Parathyroid adenoma (tissue), 2 donors: ENCODE measurements around the gene GPC6.

ENCODE experiments used
- H2AFZ ChIP-seq: fragments of 300-600 bp; sonication (generic); one replicate; pipeline ENCODE4 v1.7.0; 2017; ENCODE audit warnings: antibody characterized with exemption, mild to moderate bottlenecking
- H3K27ac ChIP-seq: fragments of 300-600 bp; sonication (generic); one replicate; pipeline ENCODE4 v1.7.0; 2017
- H3K27me3 ChIP-seq: fragments of 300-600 bp; sonication (generic); one replicate; pipeline ENCODE4 v1.7.0; 2017; ENCODE audit warnings: low read length; ENCODE audit not compliant: control insufficient read depth, insufficient read depth
- H3K36me3 ChIP-seq: fragments of 300-600 bp; sonication (generic); one replicate; pipeline ENCODE4 v1.7.0; 2017; ENCODE audit warnings: low read length; ENCODE audit not compliant: control insufficient read depth, insufficient read depth
- H3K4me1 ChIP-seq: fragments of 300-600 bp; sonication (generic); one replicate; pipeline ENCODE4 v1.7.0; 2017; ENCODE audit warnings: control low read depth
- H3K4me2 ChIP-seq: fragments of 300-600 bp; sonication (generic); one replicate; pipeline ENCODE4 v1.7.0; 2017; ENCODE audit warnings: low read length
- H3K4me3 ChIP-seq: fragments of 300-600 bp; sonication (generic); one replicate; pipeline ENCODE4 v1.7.0; 2017; ENCODE audit warnings: low read depth, low read length
- H3K79me2 ChIP-seq: fragments of 300-600 bp; sonication (generic); one replicate; pipeline ENCODE4 v1.7.0; 2017; ENCODE audit warnings: control low read depth
- H3K9ac ChIP-seq: fragments of 300-600 bp; sonication (generic); one replicate; pipeline ENCODE4 v1.7.0; 2017; ENCODE audit warnings: mild to moderate bottlenecking
- H3K9me3 ChIP-seq: fragments of 300-600 bp; sonication (generic); one replicate; pipeline ENCODE4 v1.7.0; 2017; ENCODE audit warnings: low read length; ENCODE audit not compliant: control insufficient read depth
- TF ChIP-seq, protein P1 (sequence below): fragments of 300-600 bp; sonication (generic); IDR thresholded peaks from one replicate; pipeline ENCODE4 v1.7.0; 2017; ENCODE audit warnings: antibody characterized with exemption, mild to moderate bottlenecking
- donor health status: primary hyperparathyroidism.

GPC6 gene

DNA sequence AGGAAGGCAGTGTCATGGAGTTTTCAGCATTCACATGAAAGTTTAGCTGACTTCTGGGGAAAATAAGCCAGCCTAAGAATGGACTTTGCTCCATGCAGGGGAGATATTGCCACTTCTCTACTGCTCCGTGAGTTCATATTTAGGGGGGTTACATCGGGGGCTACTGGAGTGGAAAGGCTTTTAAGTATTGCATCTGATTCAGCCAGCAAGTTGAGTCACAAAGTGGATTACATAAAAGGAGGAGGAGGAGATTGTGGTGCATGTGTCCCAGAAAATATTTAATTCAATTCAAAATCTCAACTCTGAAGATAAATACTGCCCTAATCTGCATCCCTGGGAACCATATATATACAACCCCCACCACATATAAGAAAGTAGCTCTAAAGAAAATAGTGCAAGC lies 635.7 kb downstream of the GPC6 start:
- no peak overlapping the region for H3K4me3 ChIP-seq
- H3K36me3 ChIP-seq: no peaks in the 10 kb centered on the region
- H3K4me1 ChIP-seq: no peaks in the 10 kb centered on the region
- no peaks in the 10 kb centered on the region for H3K27me3 ChIP-seq
- H2AFZ ChIP-seq: no peak overlapping the region
- H3K27ac ChIP-seq: no peak overlapping the region
- TF ChIP-seq, protein P1, sequence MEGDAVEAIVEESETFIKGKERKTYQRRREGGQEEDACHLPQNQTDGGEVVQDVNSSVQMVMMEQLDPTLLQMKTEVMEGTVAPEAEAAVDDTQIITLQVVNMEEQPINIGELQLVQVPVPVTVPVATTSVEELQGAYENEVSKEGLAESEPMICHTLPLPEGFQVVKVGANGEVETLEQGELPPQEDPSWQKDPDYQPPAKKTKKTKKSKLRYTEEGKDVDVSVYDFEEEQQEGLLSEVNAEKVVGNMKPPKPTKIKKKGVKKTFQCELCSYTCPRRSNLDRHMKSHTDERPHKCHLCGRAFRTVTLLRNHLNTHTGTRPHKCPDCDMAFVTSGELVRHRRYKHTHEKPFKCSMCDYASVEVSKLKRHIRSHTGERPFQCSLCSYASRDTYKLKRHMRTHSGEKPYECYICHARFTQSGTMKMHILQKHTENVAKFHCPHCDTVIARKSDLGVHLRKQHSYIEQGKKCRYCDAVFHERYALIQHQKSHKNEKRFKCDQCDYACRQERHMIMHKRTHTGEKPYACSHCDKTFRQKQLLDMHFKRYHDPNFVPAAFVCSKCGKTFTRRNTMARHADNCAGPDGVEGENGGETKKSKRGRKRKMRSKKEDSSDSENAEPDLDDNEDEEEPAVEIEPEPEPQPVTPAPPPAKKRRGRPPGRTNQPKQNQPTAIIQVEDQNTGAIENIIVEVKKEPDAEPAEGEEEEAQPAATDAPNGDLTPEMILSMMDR: no peak
- H3K79me2 ChIP-seq: no peaks in the 10 kb centered on the region
- no peak overlapping the region for H3K4me2 ChIP-seq
- no peak overlapping the region for H3K9ac ChIP-seq
- no peaks in the 10 kb centered on the region for H3K9me3 ChIP-seq

DNA sequence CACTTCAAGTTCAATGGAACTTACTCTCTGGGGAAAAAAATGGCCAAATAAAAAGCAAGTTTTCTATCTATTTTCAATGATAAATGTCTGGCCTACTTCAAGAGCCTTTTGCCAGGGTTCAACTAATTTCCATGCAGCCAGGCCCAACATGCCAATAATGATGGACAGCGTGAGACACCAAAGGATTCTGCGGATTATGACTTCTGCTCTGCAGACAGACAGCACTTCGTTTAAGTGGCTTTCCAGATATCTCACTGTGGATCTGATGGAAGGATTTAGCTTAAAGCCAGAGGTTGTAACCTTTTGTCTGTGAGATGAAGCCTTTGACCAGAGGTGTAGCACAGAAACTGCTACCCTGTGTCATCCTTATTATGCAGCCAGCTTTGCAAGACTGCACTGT lies 638.6 kb downstream of the GPC6 start:
- Histone ChIP-seq H3K4me2 (no peak overlapping the region), H2AFZ (no peak overlapping the region), H3K9ac (no peak overlapping the region), H3K36me3 (no peaks in the 10 kb centered on the region), H3K79me2 (no peaks in the 10 kb centered on the region), H3K27ac (no peak overlapping the region), H3K4me1 (no peaks in the 10 kb centered on the region), H3K9me3 (no peaks in the 10 kb centered on the region), H3K4me3 (no peak overlapping the region), H3K27me3 (no peaks in the 10 kb centered on the region)
- TF ChIP-seq, protein P1: no peak

DNA sequence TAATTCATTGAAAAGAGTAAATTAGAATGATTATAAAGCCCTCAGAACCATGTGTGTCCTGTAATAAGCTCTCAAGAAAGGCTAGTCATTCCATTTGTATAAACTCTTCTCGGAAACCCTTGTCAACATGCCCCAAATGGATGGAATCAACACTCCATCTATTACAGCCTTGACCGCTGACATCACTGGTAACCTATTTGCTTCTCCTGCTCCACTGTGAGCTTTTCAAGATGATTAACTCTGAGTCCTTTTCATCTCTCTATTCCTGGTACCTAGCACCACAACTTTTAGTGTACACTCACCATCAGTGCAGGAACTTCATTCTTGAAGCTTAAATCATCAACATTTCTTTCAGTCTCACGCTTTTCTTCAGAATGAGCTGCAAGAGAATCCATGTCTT lies 640.9 kb downstream of the GPC6 start:
- Histone ChIP-seq H3K4me1 (no peaks in the 10 kb centered on the region), H3K27ac (no peak overlapping the region), H3K4me2 (no peak overlapping the region), H3K4me3 (no peak overlapping the region), H3K27me3 (no peaks in the 10 kb centered on the region), H3K9me3 (no peaks in the 10 kb centered on the region), H3K79me2 (no peaks in the 10 kb centered on the region), H3K9ac (no peak overlapping the region), H3K36me3 (no peaks in the 10 kb centered on the region), H2AFZ (no peak overlapping the region)
- TF ChIP-seq, protein P1: no peak

DNA sequence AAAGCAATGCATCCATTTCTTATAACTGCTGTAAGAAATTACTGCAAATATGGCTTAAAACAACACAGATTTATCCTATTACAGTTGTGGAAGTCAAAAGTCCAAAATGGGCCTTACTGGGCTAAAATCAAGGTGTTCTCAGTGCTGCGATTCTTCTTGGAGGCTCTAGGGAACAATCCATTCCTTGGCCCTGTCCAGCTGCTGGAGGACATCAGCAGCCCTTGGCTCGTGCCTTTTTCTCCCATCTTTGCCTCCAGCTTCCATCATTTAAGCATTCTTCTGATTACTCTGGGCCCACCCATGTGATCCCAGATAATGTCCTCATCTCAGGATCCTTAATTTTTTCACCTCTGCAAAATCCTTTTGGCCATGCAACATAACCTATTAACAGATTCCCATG lies 645.8 kb downstream of the GPC6 start:
- H3K4me2 ChIP-seq: no peak overlapping the region
- no peaks in the 10 kb centered on the region for H3K36me3 ChIP-seq
- H3K27ac ChIP-seq: no peak overlapping the region
- H3K4me1 ChIP-seq: no peaks in the 10 kb centered on the region
- TF ChIP-seq, protein P1: no peak
- no peak overlapping the region for H2AFZ ChIP-seq
- no peak overlapping the region for H3K4me3 ChIP-seq
- H3K9ac ChIP-seq: no peak overlapping the region
- no peaks in the 10 kb centered on the region for H3K79me2 ChIP-seq
- no peaks in the 10 kb centered on the region for H3K27me3 ChIP-seq
- H3K9me3 ChIP-seq: no peaks in the 10 kb centered on the region

DNA sequence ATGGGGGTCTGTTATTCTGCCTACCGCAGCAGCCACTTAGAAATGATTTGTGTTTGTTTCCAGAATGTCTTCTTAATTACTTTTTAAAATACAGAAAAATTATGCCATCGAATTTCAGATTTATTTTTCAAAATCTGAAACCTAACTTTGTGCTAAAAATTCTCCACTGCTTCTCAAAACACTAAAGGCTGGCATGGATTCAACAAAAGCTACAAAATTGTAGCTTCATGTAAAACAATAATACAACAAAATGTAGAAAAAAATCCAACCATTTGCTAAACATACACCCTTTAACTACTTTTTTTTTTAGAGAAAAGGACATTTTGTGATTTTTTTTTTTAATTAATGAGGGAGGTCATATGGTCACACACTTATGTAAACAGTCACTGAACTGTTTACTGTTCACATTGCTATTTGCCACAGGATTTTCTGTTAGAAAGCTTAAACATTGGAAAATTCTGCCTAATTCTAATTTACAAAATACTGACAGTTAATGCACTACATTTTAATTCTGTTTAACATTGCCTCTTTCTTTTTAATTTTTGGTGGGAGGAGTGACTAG lies 646.3 kb downstream of the GPC6 start:
- Histone ChIP-seq H3K9ac (no peak overlapping the region), H3K36me3 (no peaks in the 10 kb centered on the region), H3K27me3 (no peaks in the 10 kb centered on the region), H3K4me1 (no peaks in the 10 kb centered on the region), H2AFZ (no peak overlapping the region), H3K4me3 (no peak overlapping the region), H3K79me2 (no peaks in the 10 kb centered on the region), H3K4me2 (no peak overlapping the region), H3K9me3 (no peaks in the 10 kb centered on the region), H3K27ac (no peak overlapping the region)
- TF ChIP-seq, protein P1: no peak
